Ectodermal cell (in vitro differentiated cells): ENCODE measurements around the gene AOC3.
"Not testable (repeated sequence)": the region's sequence is repeated elsewhere in the genome, so short reads cannot be mapped to it uniquely, and the experiment has no call there.

Experiments used
- H3K27ac ChIP-seq: 2 replicates; pipeline ENCODE4 v1.7.0; 2013; ENCODE audit warnings: mild to moderate bottlenecking, low read depth, low read length; ENCODE audit not compliant: insufficient read depth, poor library complexity, severe bottlenecking
- H3K27me3 ChIP-seq: 2 replicates; pipeline ENCODE4 v1.7.0; 2013; ENCODE audit warnings: mild to moderate bottlenecking, low read length; ENCODE audit not compliant: insufficient read depth, control insufficient read depth, poor library complexity, severe bottlenecking
- H3K36me3 ChIP-seq: one replicate; pipeline ENCODE4 v1.7.0; 2013; ENCODE audit warnings: low read length; ENCODE audit not compliant: control insufficient read depth, insufficient read depth
- H3K4me1 ChIP-seq: one replicate; pipeline ENCODE4 v1.7.0; 2013; ENCODE audit warnings: low read length; ENCODE audit not compliant: control insufficient read depth, insufficient read depth
- H3K4me3 ChIP-seq: 2 replicates; pipeline ENCODE4 v1.7.0; 2013; ENCODE audit warnings: low read depth, low read length, control low read depth; ENCODE audit not compliant: insufficient read depth
- H3K9me3 ChIP-seq: 2 replicates; pipeline ENCODE4 v1.7.0; 2013; ENCODE audit warnings: mild to moderate bottlenecking, low read length, moderate library complexity; ENCODE audit not compliant: control insufficient read depth
- WGBS, 2 experiments: methylation state at CpG; one replicate each; pipeline ENCODE4 v1.1.7; 2013; ENCODE audit warnings: missing lambda C conversion rate in 2 of 2; 5-methylcytosine and 5-hydroxymethylcytosine counted together

Gene AOC3

DNA sequence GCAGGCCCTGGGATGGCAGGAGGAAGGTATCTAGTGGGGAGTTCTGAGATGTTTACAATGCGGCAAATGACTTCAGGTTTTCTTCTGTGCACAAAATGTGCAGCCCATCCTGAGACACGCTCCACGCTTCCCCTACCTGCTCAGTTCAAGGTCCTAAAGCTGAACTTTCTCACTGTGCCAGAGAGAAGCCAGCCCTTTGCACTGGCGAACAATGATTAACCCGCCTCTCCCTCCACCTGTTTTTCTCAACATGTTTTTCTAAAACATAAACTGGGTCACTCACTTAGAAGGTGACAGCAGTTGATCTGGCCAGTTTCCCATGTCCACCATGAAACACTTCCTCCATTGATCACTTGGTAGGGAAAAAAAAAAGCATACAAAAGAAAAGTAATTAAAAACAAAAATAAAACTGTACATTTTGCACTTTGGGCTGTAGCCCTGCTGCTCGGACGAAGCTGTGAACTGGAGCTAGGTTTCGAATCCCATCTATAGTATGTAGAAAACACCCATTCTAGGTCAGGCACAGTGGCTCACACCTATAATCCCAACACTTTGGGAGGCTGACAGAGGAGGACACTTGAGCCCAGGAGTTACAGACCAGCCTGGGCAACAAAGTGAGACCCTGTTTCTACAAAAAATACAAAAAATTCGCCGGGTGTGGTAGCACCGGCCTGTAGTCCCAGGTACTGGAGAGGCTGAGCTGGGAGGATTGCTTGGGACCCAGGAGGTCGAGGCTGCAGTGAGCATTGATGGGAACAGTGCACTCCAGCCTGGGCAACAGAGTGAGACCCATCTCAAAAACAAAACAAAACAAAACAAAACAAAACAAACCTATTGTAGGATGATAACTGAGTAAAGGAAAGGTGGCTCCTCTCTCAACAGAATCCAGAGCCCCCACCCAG, 43.5 kb downstream of the AOC3 start:
- WGBS, 2 experiments: 92 to 93% methylated on average over 12 of the region's 12 CpGs
- H3K4me1 ChIP-seq: peaks cover 4% of the 10 kb centered on the region
- H3K27me3 ChIP-seq: no peaks in the 10 kb centered on the region
- no peak overlapping the region for H3K4me3 ChIP-seq
- H3K36me3 ChIP-seq: no peaks in the 10 kb centered on the region
- no peaks in the 10 kb centered on the region for H3K9me3 ChIP-seq
- no peak overlapping the region for H3K27ac ChIP-seq

DNA sequence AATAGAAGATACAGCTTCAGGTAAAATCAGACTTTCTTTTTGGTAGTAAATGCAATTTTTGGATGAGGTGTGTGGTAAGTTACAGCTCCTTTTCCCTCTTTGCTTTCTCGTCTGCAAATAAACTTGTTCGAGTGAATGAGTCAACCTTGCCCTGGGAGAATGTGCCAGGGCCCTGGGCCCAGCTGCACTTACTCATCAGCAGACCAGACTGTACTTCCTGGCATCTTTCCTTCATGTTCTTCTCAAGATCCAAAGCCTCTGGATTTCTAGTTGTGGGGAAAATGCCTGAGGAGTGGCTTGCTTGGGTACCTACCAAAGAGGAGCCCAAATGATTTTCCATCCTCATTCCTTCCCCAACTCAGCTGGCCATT, 44.2 kb downstream of the AOC3 start:
- no peaks in the 10 kb centered on the region for H3K9me3 ChIP-seq
- H3K27me3 ChIP-seq: no peaks in the 10 kb centered on the region
- WGBS, 2 experiments: 78 to 83% methylated on average over 2 of the region's 2 CpGs
- H3K4me1 ChIP-seq: peaks cover 4% of the 10 kb centered on the region
- no peak overlapping the region for H3K27ac ChIP-seq
- no peak overlapping the region for H3K4me3 ChIP-seq
- H3K36me3 ChIP-seq: no peaks in the 10 kb centered on the region

DNA sequence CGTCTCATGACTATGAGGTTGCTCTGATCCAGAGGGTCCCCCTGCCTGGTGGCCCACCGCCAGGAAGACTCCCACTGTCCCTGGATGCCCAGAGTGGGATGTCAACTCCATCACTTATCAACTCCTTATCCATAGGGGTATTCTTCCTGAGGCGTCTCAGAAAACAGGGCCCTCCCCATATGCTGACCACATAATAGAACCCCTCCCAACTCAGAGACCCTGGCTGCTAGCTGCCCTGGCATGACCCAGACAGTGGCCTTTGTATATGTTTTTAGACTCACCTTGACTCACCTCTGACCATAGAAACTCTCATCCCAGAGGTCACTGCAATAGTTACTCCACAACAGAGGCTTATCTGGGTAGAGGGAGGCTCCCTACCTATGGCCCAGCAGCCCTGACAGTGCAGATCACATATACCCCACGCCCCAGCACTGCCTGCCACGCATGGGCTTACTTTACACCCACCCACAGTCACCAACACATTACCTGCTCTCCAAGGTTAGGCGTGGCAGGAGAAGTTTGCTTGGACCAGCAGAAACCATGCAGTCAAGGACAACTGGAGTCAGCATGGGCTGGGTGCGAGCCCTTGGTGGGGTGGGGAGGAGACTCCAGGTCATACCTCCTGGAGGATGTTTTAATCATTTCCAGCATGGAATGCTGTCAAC, 47.3 kb downstream of the AOC3 start:
- 91 to 93% methylated on average over 7 of the region's 7 CpGs for WGBS, 2 experiments
- H3K4me1 ChIP-seq: no peaks in the 10 kb centered on the region
- H3K4me3 ChIP-seq: no peak overlapping the region
- no peaks in the 10 kb centered on the region for H3K27me3 ChIP-seq
- H3K27ac ChIP-seq: no peak overlapping the region
- no peaks in the 10 kb centered on the region for H3K36me3 ChIP-seq
- no peaks in the 10 kb centered on the region for H3K9me3 ChIP-seq

DNA sequence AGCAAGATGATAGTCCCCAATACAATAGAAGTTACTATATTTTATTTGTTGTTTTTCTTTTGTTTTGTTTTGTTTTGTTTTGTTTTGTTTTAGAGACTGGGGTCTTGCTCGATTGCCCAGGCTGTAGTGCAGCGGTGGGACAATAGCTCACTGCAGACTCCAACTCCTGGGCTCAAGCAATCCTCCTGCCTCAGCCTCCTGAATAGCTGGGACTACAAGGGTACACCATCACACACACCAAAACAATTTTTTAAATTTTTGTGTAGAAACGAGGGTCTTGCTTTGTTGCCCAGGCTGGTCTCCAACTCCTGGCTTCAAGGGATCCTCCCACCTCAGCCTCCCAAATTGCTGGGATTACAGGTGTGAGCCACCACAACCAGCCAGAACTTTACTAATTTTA, 49.0 kb downstream of the AOC3 start:
- H3K9me3 ChIP-seq, H3K4me3 ChIP-seq, H3K4me1 ChIP-seq, H3K27ac ChIP-seq, H3K36me3 ChIP-seq, H3K27me3 ChIP-seq: not testable (repeated sequence)
- 93 to 95% methylated on average over 3 of the region's 3 CpGs for WGBS, 2 experiments

DNA sequence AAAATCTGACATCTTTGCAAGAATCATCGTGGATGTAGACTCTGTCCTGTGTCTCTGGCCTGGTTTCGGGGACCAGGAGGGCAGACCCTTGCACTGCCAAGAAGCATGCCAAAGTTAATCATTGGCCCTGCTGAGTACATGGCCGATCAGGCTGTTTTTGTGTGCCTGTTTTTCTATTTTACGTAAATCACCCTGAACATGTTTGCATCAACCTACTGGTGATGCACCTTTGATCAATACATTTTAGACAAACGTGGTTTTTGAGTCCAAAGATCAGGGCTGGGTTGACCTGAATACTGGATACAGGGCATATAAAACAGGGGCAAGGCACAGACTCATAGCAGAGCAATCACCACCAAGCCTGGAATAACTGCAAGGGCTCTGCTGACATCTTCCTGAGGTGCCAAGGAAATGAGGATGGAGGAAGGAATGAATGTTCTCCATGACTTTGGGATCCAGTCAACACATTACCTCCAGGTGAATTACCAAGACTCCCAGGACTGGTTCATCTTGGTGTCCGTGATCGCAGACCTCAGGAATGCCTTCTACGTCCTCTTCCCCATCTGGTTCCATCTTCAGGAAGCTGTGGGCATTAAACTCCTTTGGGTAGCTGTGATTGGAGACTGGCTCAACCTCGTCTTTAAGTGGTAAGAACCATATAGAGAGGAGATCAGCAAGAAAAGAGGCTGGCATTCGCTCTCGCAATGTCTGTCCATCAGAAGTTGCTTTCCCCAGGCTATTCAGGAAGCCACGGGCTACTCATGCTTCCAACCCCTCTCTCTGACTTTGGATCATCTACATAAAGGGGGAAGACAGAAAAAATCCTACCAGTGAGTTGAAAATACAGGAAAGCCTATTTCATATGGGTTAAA, 49.7 kb downstream of the AOC3 start, which contains the start of gene G6PC1:
Gene G6PC1, plus strand, starts transcription at position 340 of the 872 bp plus-strand sequence. Its CDS starts 78 bp downstream, at position 418.
- WGBS, 2 experiments: 91 to 92% methylated on average over 12 of the region's 12 CpGs
- H3K27me3 ChIP-seq: no peaks in the 10 kb centered on the region
- H3K4me1 ChIP-seq: no peaks in the 10 kb centered on the region
- no peaks in the 10 kb centered on the region for H3K9me3 ChIP-seq
- H3K36me3 ChIP-seq: no peaks in the 10 kb centered on the region
- no peak within 1 kb of the TSS for H3K27ac ChIP-seq
- H3K4me3 ChIP-seq: no peak within 1 kb of the TSS

DNA sequence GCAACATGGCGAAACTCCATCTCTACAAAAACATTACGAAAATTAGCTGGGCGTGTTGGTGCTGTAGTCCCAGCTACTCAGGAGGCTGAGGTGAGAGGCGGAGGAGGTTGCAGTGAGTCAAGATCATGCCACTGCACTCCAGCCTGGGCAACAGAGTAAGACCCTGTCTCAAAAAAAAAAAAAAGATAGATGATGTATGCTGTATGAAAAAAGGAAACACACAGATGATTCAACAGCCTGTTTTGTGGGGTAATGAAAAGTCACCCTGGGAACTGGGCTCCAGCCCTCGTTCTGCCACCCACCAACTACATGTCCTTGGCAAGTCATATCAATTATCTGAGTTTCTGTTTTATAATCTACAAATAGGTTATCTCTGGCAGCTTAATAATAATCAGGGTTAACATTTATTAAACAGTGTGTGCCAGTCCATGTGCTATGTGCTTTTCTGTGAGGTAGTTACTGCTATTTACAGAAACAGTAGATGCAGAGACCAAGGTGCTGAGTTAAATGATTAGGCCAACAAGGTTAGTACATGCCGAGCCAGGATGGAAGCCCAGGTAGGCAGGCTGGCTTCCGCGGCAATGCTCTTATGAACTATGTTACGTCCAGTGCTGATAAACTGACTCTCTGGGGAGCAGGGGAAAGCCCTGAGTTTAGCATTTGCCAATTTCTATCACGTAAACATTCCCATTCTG, 50.7 kb downstream of the AOC3 start:
- H3K27me3 ChIP-seq: no peaks in the 10 kb centered on the region
- H3K27ac ChIP-seq: no peak overlapping the region
- H3K9me3 ChIP-seq: no peaks in the 10 kb centered on the region
- H3K36me3 ChIP-seq: no peaks in the 10 kb centered on the region
- 94 to 95% methylated on average over 9 to 10 of the region's 10 CpGs for WGBS, 2 experiments
- no peak overlapping the region for H3K4me3 ChIP-seq
- no peaks in the 10 kb centered on the region for H3K4me1 ChIP-seq

DNA sequence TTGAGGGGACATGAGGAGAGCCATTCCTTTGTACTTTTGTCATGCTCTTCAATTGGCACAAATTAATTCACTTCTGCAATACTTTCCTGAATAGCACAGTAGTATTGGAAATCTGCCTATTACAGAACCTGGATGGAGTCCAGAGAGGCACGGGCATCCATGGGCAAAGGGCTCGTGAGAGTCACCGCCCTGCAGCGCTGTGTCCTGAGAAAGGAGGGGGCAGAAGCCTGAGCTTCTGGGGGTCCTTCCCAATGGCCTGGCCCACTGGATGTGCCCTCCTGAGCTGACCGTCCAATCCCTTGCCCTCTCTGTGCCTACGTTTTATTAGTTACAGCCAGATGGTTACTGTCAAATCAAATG, 53.1 kb downstream of the AOC3 start:
- WGBS, 2 experiments: 92% methylated on average over 6 of the region's 6 CpGs
- no peak overlapping the region for H3K27ac ChIP-seq
- H3K27me3 ChIP-seq: no peaks in the 10 kb centered on the region

DNA sequence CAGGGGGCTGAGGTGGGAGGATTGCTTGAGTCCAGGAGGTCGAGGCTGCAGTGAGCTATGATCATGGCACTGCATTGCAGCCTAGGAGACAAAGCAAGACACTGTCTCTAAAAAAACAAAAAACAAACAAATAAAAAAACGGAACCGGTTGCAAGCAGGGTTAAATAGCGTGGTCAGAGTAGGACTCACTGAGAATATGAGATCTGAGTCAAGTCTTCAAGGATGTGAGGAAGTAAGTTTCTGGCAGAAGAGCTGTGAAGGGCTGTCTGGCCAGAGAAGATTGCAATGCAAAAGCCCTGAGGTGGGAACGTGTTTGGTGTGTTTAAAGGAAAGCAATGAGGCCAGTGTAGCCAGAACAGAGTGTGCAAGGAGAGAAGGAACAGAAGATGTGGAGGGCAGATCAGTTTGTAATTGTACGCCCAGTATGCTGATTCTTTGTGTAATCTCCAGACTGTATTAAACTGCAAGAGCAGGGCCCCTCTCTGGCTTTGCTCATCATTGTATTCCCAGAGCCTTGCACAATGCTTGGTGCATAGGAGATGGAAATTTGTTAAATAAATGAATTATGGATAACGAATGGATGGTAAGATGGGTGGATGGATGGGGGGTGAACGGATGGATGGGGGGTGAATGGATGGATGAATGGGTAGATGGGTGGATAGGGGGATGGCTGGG, 55.9 kb downstream of the AOC3 start:
- H3K27ac ChIP-seq: no peak overlapping the region

More for the DNA sequence above, 53.1 kb downstream of the AOC3 start:
- Histone ChIP-seq H3K4me1 (no peaks in the 10 kb centered on the region), H3K9me3 (no peaks in the 10 kb centered on the region), H3K36me3 (no peaks in the 10 kb centered on the region), H3K4me3 (no peak overlapping the region)

More for the DNA sequence above, 55.9 kb downstream of the AOC3 start:
- WGBS, 2 experiments: 90% methylated on average over 8 of the region's 8 CpGs
- H3K36me3 ChIP-seq: no peaks in the 10 kb centered on the region
- H3K4me1 ChIP-seq: no peaks in the 10 kb centered on the region
- H3K4me3 ChIP-seq: no peak overlapping the region
- H3K9me3 ChIP-seq: no peaks in the 10 kb centered on the region
- H3K27me3 ChIP-seq: no peaks in the 10 kb centered on the region
